H1 (cell line): ENCODE results near the gene SLC24A3. TPM values are rescaled to one million over a fixed set of nuclear protein-coding genes. Genes with fewer than 3 reads are reported as not detected.

ENCODE experiments used
- CTCF ChIA-PET: fragments of 300-600 bp; sonication (Branson Sonifier 250); formaldehyde crosslinking; loops from one replicate; lab custom pipeline; 2021; ENCODE audit not compliant: partially characterized antibody; lab: Charles Lee
- POLR2A ChIA-PET: fragments of 300-600 bp; sonication (Branson Sonifier 250); formaldehyde crosslinking; loops from one replicate; lab custom pipeline; 2021; ENCODE audit warnings: inconsistent platforms; ENCODE audit not compliant: partially characterized antibody; lab: Charles Lee
- DNase-seq, 2 experiments: peaks; one replicate each; pipeline versions ENCODE4 v3.0.0 to v3.0.0-alpha.2; 2010 to 2022; ENCODE audit warnings: low spot score in 2 of 2, low read depth in 1 of 2, mixed read lengths in 1 of 2
- FAIRE-seq: peaks from 2 replicates; lab custom pipeline; 2011; peaks lifted over from hg19 to GRCh38; lab: Jason Lieb, UNC
- H2AFZ ChIP-seq: 2 replicates; pipeline ENCODE4 v1.8.1; 2012; ENCODE audit warnings: low read length, inconsistent platforms
- H2AK5ac ChIP-seq: 2 replicates; pipeline ENCODE4 v1.6.1; 2013; ENCODE audit warnings: low read depth, low read length
- H2BK120ac ChIP-seq: replicated peaks from 2 replicates; pipeline ENCODE3; 2013; ENCODE audit warnings: low read depth, low read length, inconsistent platforms
- H2BK12ac ChIP-seq: 2 replicates; pipeline ENCODE4 v1.6.1; 2013; ENCODE audit warnings: low read depth, low read length
- H2BK15ac ChIP-seq: 2 replicates; pipeline ENCODE4 v1.6.1; 2013; ENCODE audit warnings: low read length
- H2BK20ac ChIP-seq: 2 replicates; pipeline ENCODE4 v1.6.1; 2013; ENCODE audit warnings: low read length
- H2BK5ac ChIP-seq: 2 replicates; pipeline ENCODE4 v1.6.1; 2013; ENCODE audit warnings: low read depth, low read length
- H3K14ac ChIP-seq: 2 replicates; pipeline ENCODE4 v1.6.1; 2013; ENCODE audit warnings: inconsistent platforms; ENCODE audit not compliant: insufficient read length
- H3K18ac ChIP-seq: 2 replicates; pipeline ENCODE4 v1.6.1; 2013; ENCODE audit warnings: low read length; ENCODE audit errors: extremely low read depth
- H3K23ac ChIP-seq: 2 replicates; pipeline ENCODE4 v1.6.1; 2013; ENCODE audit warnings: inconsistent platforms; ENCODE audit not compliant: insufficient read length
- H3K23me2 ChIP-seq: 2 replicates; pipeline ENCODE4 v1.6.1; 2013; ENCODE audit warnings: low read depth, low read length
- H3K27ac ChIP-seq: 2 replicates; pipeline ENCODE4 v1.6.1; 2011; ENCODE audit warnings: low read depth, low read length, inconsistent platforms
- H3K27me3 ChIP-seq, 4 experiments: replicated peaks in 1 of 4; 1 replicate in 1 of 4; 2 replicates in 3 of 4; pipeline versions ENCODE4 v1.6.1 to v1.8.1; 2011 to 2013; ENCODE audit warnings: low read length in 3 of 4, mild to moderate bottlenecking in 3 of 4, inconsistent platforms in 2 of 4, mixed read lengths in 2 of 4, moderate library complexity in 1 of 4; ENCODE audit not compliant: control insufficient read depth in 3 of 4, insufficient read depth in 3 of 4; ENCODE audit errors: extremely low read depth in 1 of 4
- H3K36me3 ChIP-seq, 4 experiments: 2 replicates each; pipeline versions ENCODE4 v1.6.1 to v1.8.1; 2011 to 2013; ENCODE audit warnings: mild to moderate bottlenecking in 4 of 4, low read length in 3 of 4, moderate library complexity in 2 of 4, control low read depth in 1 of 4, inconsistent platforms in 1 of 4; ENCODE audit not compliant: insufficient read depth in 4 of 4, control insufficient read depth in 2 of 4
- H3K4ac ChIP-seq: replicated peaks from 2 replicates; pipeline ENCODE3; 2013; ENCODE audit warnings: low read length, low read depth, mixed read lengths, inconsistent platforms; ENCODE audit not compliant: insufficient read length
- H3K4me1 ChIP-seq, 4 experiments: replicated peaks in 1 of 4; 1 replicate in 1 of 4; 2 replicates in 3 of 4; pipeline versions ENCODE4 v1.6.1 to v1.8.1; 2011 to 2013; ENCODE audit warnings: low read length in 3 of 4, inconsistent platforms in 2 of 4, mixed read lengths in 1 of 4; ENCODE audit not compliant: insufficient read depth in 4 of 4, control insufficient read depth in 3 of 4
- H3K4me2 ChIP-seq, 2 experiments: 2 replicates each; pipeline versions ENCODE4 v1.6.1 to v1.8.1; 2011 to 2013; ENCODE audit warnings: low read depth in 2 of 2, low read length in 2 of 2, control low read depth in 1 of 2, inconsistent platforms in 1 of 2, mild to moderate bottlenecking in 1 of 2; ENCODE audit not compliant: insufficient read depth in 1 of 2
- H3K4me3 ChIP-seq, 4 experiments: fragments of 200-600, 300-600 bp in 1 of 4; sonication (generic), shearing (Covaris generic), sonication (Bioruptor Twin) in 1 of 4; 2 replicates each; pipeline versions ENCODE4 v1.5.1 to v1.8.1; 2011 to 2016; ENCODE audit warnings: low read length in 4 of 4, low read depth in 3 of 4, control low read depth in 2 of 4, inconsistent platforms in 2 of 4, mild to moderate bottlenecking in 2 of 4, mixed read lengths in 1 of 4, moderate library complexity in 1 of 4; ENCODE audit not compliant: insufficient read depth in 2 of 4; ENCODE audit errors: extremely low read depth in 1 of 4
- H3K56ac ChIP-seq: replicated peaks from 2 replicates; pipeline ENCODE3; 2013; ENCODE audit warnings: low read depth, mild to moderate bottlenecking, mixed read lengths, low read length, inconsistent platforms; ENCODE audit not compliant: insufficient read length
- H3K79me1 ChIP-seq: 2 replicates; pipeline ENCODE4 v1.6.1; 2013; ENCODE audit warnings: low read depth, low read length, control low read depth
- H3K79me2 ChIP-seq, 2 experiments: 2 replicates each; pipeline versions ENCODE4 v1.6.1 to v1.8.1; 2012 to 2013; ENCODE audit warnings: low read length in 2 of 2, mild to moderate bottlenecking in 2 of 2, inconsistent platforms in 1 of 2; ENCODE audit not compliant: insufficient read depth in 2 of 2, control insufficient read depth in 1 of 2
- H3K9ac ChIP-seq, 4 experiments: replicated peaks in 1 of 4; 1 replicate in 1 of 4; 2 replicates in 3 of 4; pipeline versions ENCODE4 v1.6.1 to v1.8.1; 2011 to 2013; ENCODE audit warnings: low read depth in 3 of 4, low read length in 3 of 4, control low read depth in 2 of 4, mild to moderate bottlenecking in 2 of 4, moderate library complexity in 2 of 4, inconsistent platforms in 1 of 4; ENCODE audit errors: extremely low read depth in 1 of 4
- H3K9me3 ChIP-seq, 2 experiments: 2 replicates each; pipeline versions ENCODE4 v1.6.1 to v1.8.1; 2012 to 2013; ENCODE audit warnings: mild to moderate bottlenecking in 2 of 2, moderate library complexity in 2 of 2, control low read depth in 1 of 2, inconsistent platforms in 1 of 2, low read depth in 1 of 2, low read length in 1 of 2, mixed read lengths in 1 of 2; ENCODE audit not compliant: insufficient read depth in 2 of 2
- H4K20me1 ChIP-seq, 2 experiments: replicated peaks in 1 of 2; 2 replicates each; pipeline versions ENCODE3 to v1.8.1; 2011 to 2013; ENCODE audit warnings: inconsistent platforms in 2 of 2, low read length in 2 of 2, mild to moderate bottlenecking in 1 of 2; ENCODE audit not compliant: insufficient read depth in 2 of 2, control insufficient read depth in 1 of 2
- H4K5ac ChIP-seq: 2 replicates; pipeline ENCODE4 v1.6.1; 2013; ENCODE audit warnings: low read length, low read depth, mixed read lengths, inconsistent platforms; ENCODE audit not compliant: insufficient read length
- H4K8ac ChIP-seq: 2 replicates; pipeline ENCODE4 v1.8.0; 2013; ENCODE audit warnings: mild to moderate bottlenecking, moderate library complexity, low read length, inconsistent platforms; ENCODE audit not compliant: insufficient read depth; ENCODE audit errors: extremely low read depth
- H4K91ac ChIP-seq: replicated peaks from 2 replicates; pipeline ENCODE3; 2013; ENCODE audit warnings: low read length, mixed read lengths, inconsistent platforms; ENCODE audit not compliant: insufficient read length
- SIX5 ChIP-seq: IDR thresholded peaks from 2 replicates; pipeline ENCODE4 v1.6.1; 2011; ENCODE audit warnings: mild to moderate bottlenecking, low read depth, low read length
- WGBS, 2 experiments: shearing (Covaris generic) in 1 of 2; methylation state at CpG; one replicate each; pipeline versions ENCODE4 v1.1.6 to v1.1.7; 2013 to 2015; ENCODE audit warnings: low lambda C conversion rate in 2 of 2, mixed read lengths in 2 of 2, inconsistent platforms in 1 of 2, low coverage in 1 of 2, missing lambda C conversion rate in 1 of 2; ENCODE audit not compliant: insufficient replicate concordance in 2 of 2, insufficient coverage in 1 of 2, insufficient read length in 1 of 2; ENCODE audit errors: extremely low coverage in 1 of 2, missing lambda C conversion rate in 1 of 2; 5-methylcytosine and 5-hydroxymethylcytosine counted together
- polyA plus RNA-seq, 7 experiments: library from polyadenylated mRNA; depleted of rRNA in 3 of 7; stranded (reverse) in 5 of 7; unstranded in 2 of 7; fragments of >200 nt in 5 of 7; fragments of 200-250 nt in 2 of 7; gene quantifications; 1 replicate in 5 of 7; 2 replicates in 1 of 7; 4 replicates in 1 of 7; pipeline versions ENCODE4 v1.2.1 to v1.2.3, GENCODE V29; 2011 to 2013; ENCODE audit warnings: missing spikeins in 2 of 7, mixed read lengths in 2 of 7
- total RNA-seq: library from RNA; stranded (reverse); fragmentation: NEBNext Ultra II Directional; extraction: Animal tissue kit (Norgen Biotek cat#: 25700); gene quantifications from 2 replicates; pipeline ENCODE4 v1.2.1, GENCODE V29; 2021

The SLC24A3 gene
- total and polyA plus RNA-seq, 2 of the 8 experiments (the other 6 are each of a cell fraction or from before 2014, with no cell fraction given): 4.5 to 6.3 TPM

DNA sequence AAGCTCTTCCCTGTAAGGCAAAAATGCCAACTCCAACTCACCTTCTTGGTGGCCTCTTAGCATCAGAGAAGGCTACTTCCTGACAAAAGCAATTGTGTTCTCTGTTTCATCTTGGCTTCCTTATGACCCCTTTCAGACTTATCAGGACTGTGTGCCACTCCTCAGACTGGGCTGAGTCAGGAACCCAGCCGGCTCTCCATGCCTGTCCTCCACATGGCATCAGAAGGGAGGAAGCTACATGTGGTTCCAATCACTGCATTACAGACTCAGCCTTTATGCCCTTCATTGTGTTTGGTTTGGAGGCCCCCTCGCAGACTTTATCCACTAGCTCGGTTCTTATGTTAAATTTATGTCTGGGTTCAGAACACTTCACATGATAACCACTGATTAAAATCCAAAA, 142.5 kb downstream of the SLC24A3 start:
- Histone ChIP-seq H4K8ac (no peak overlapping the region), H3K4ac (no peak overlapping the region), H4K91ac (no peak overlapping the region), H2AFZ (no peak overlapping the region), H3K4me1 (no peaks in the 10 kb centered on the region), H3K36me3 (no peaks in the 10 kb centered on the region), H3K4me3 (no peak overlapping the region), H2BK20ac (no peak overlapping the region), H3K18ac (no peak overlapping the region), H3K79me2 (no peaks in the 10 kb centered on the region), H3K27me3 (no peaks in the 10 kb centered on the region; a peak in 1 of 7 replicates), H3K9me3 (no peaks in the 10 kb centered on the region), H3K27ac (no peak overlapping the region), H3K14ac (no peak overlapping the region), H2AK5ac (no peak overlapping the region), H2BK5ac (no peak overlapping the region), H3K9ac (no peak overlapping the region), H4K5ac (no peak overlapping the region), H3K23me2 (no peaks in the 10 kb centered on the region), H3K79me1 (no peaks in the 10 kb centered on the region), H3K23ac (no peak overlapping the region), H2BK15ac (no peak overlapping the region), H4K20me1 (no peaks in the 10 kb centered on the region), H2BK120ac (no peak overlapping the region), H3K4me2 (no peak overlapping the region), H2BK12ac (no peak overlapping the region), H3K56ac (no peak overlapping the region)
- DNase-seq: no peak
- no peak for FAIRE-seq
- CTCF ChIA-PET: no interaction called here
- 98% methylated on average over 3 of the region's 3 CpGs; no CpG with 5 or more reads in 1 of the 2 experiments for WGBS, 2 experiments
- POLR2A ChIA-PET: no interaction called here
- TF ChIP-seq SIX5: no peak
